ENCODE results near the gene TRIO. TPM values are rescaled to one million over a fixed set of nuclear protein-coding genes. Genes with fewer than 3 reads are reported as not detected.

TRIO gene
- total and polyA plus RNA-seq, 4 experiments from 2014 or later: 0.09 to 11.5 (median 9.7) TPM; not detected in 1

- peaks cover 13 to 20% of the 10 kb centered on the region in 2 donors for H3K27me3 Mint-ChIP-seq
- Histone ChIP-seq H3K9me3 (ENCODE audit: control insufficient read depth in 1 of 2, low read length in 2 of 2) (no peaks in the 10 kb centered on the region), H3K36me3 (ENCODE audit: insufficient read depth, low read length) (no peaks in the 10 kb centered on the region), H3K27me3 (ENCODE audit: insufficient read depth, low read length) (peaks cover 3% of the 10 kb centered on the region), H3K27ac (ENCODE audit: low read depth, low read length) (no peak overlapping the region), H3K4me3 (ENCODE audit: low read length in 2 of 2) (no peak overlapping the region), H3K4me1 (ENCODE audit: insufficient read depth, low read length) (no peaks in the 10 kb centered on the region)
- CTCF ChIA-PET (ENCODE audit: partially characterized antibody): no interaction called here
- no peak for DNase-seq
- POLR2A ChIA-PET (ENCODE audit: partially characterized antibody): no interaction called here
- H3K27ac Mint-ChIP-seq: no peak overlapping the region
- intact Hi-C loops (cut with micrococcal nuclease): no loop called here
- peaks cover 0 to 5% (median 2%) of the 10 kb centered on the region in 4 donors for H3K4me1 Mint-ChIP-seq
- H3K36me3 Mint-ChIP-seq: no peaks in the 10 kb centered on the region
- peak overlapping the region in 1 of 8 donors; percentile 5 for H3K4me3 Mint-ChIP-seq
- H3K9me3 Mint-ChIP-seq: peaks cover 0 to 7% (median 1%) of the 10 kb centered on the region in 8 donors
Measured at GRCh38 chr5:14223372-14223771, 80.2 kb downstream of the TRIO start.

- peaks cover 0 to 5% (median 2%) of the 10 kb centered on the region in 4 donors for H3K4me1 Mint-ChIP-seq
- H3K4me3 Mint-ChIP-seq: no peak overlapping the region
- no peaks in the 10 kb centered on the region for H3K36me3 Mint-ChIP-seq
- Histone ChIP-seq H3K27ac (ENCODE audit: low read depth, low read length) (no peak overlapping the region), H3K27me3 (ENCODE audit: insufficient read depth, low read length) (peaks cover 3% of the 10 kb centered on the region), H3K9me3 (ENCODE audit: control insufficient read depth in 1 of 2, low read length in 2 of 2) (no peaks in the 10 kb centered on the region), H3K4me1 (ENCODE audit: insufficient read depth, low read length) (no peaks in the 10 kb centered on the region), H3K4me3 (ENCODE audit: low read length in 2 of 2) (no peak overlapping the region), H3K36me3 (ENCODE audit: insufficient read depth, low read length) (no peaks in the 10 kb centered on the region)
- H3K27me3 Mint-ChIP-seq: peaks cover 9 to 20% of the 10 kb centered on the region in 2 donors
- intact Hi-C loops (cut with micrococcal nuclease): no loop called here
- ChIA-PET CTCF (ENCODE audit: partially characterized antibody) (no interaction called here), POLR2A (ENCODE audit: partially characterized antibody) (no interaction called here)
- DNase-seq: no peak
- H3K9me3 Mint-ChIP-seq: peaks cover 0 to 5% (median 1%) of the 10 kb centered on the region in 8 donors
- H3K27ac Mint-ChIP-seq: no peak overlapping the region
Measured at GRCh38 chr5:14225173-14225834, 82.2 kb downstream of the TRIO start.

- CTCF ChIA-PET (ENCODE audit: partially characterized antibody): no interaction called here
Measured at GRCh38 chr5:14226149-14226548, 83.0 kb downstream of the TRIO start.

GRCh38 chr5:14226554-14226953 lies 83.4 kb downstream of the TRIO start:
- no peaks in the 10 kb centered on the region for H3K4me1 ChIP-seq (ENCODE audit: insufficient read depth, low read length)
- Mint-ChIP-seq H3K27me3 (peaks cover 7 to 17% of the 10 kb centered on the region in 2 donors), H3K4me1 (peaks cover 0 to 5% (median 0%) of the 10 kb centered on the region in 4 donors), H3K9me3 (peaks cover 0 to 5% (median 0%) of the 10 kb centered on the region in 8 donors), H3K4me3 (no peak overlapping the region), H3K36me3 (no peaks in the 10 kb centered on the region), H3K27ac (no peak overlapping the region)
- H3K27me3 ChIP-seq (ENCODE audit: insufficient read depth, low read length): peaks cover 3% of the 10 kb centered on the region
- intact Hi-C loops (cut with micrococcal nuclease): no loop called here
- CTCF ChIA-PET (ENCODE audit: partially characterized antibody): no interaction called here
- no peak overlapping the region for H3K27ac ChIP-seq (ENCODE audit: low read depth, low read length)
- H3K4me3 ChIP-seq (ENCODE audit: low read length in 2 of 2): no peak overlapping the region
- no peaks in the 10 kb centered on the region for H3K36me3 ChIP-seq (ENCODE audit: insufficient read depth, low read length)
- no peaks in the 10 kb centered on the region for H3K9me3 ChIP-seq (ENCODE audit: control insufficient read depth in 1 of 2, low read length in 2 of 2)
- DNase-seq: no peak
- POLR2A ChIA-PET (ENCODE audit: partially characterized antibody): no interaction called here

More at GRCh38 chr5:14226149-14226548, 83.0 kb downstream of the TRIO start:
- POLR2A ChIA-PET (ENCODE audit: partially characterized antibody): no interaction called here
- no peaks in the 10 kb centered on the region for H3K4me1 ChIP-seq (ENCODE audit: insufficient read depth, low read length)
- no peak overlapping the region for H3K27ac ChIP-seq (ENCODE audit: low read depth, low read length)
- intact Hi-C loops (cut with micrococcal nuclease): no loop called here
- H3K27ac Mint-ChIP-seq: no peak overlapping the region
- H3K36me3 ChIP-seq (ENCODE audit: insufficient read depth, low read length): no peaks in the 10 kb centered on the region
- H3K27me3 ChIP-seq (ENCODE audit: insufficient read depth, low read length): peaks cover 3% of the 10 kb centered on the region
- H3K4me3 ChIP-seq (ENCODE audit: low read length in 2 of 2): no peak overlapping the region
- H3K9me3 Mint-ChIP-seq: peaks cover 0 to 5% (median 1%) of the 10 kb centered on the region in 8 donors
- DNase-seq: no peak
- H3K4me3 Mint-ChIP-seq: no peak overlapping the region
- H3K36me3 Mint-ChIP-seq: no peaks in the 10 kb centered on the region
- H3K27me3 Mint-ChIP-seq: peaks cover 7 to 20% of the 10 kb centered on the region in 2 donors
- H3K4me1 Mint-ChIP-seq: peaks cover 0 to 5% (median 2%) of the 10 kb centered on the region in 4 donors
- no peaks in the 10 kb centered on the region for H3K9me3 ChIP-seq (ENCODE audit: control insufficient read depth in 1 of 2, low read length in 2 of 2)

- Mint-ChIP-seq H3K9me3 (peaks cover 0 to 5% (median 0%) of the 10 kb centered on the region in 8 donors), H3K27ac (no peak overlapping the region), H3K4me3 (no peak overlapping the region), H3K27me3 (peaks cover 7 to 15% of the 10 kb centered on the region in 2 donors), H3K4me1 (peaks cover 0 to 5% (median 0%) of the 10 kb centered on the region in 4 donors), H3K36me3 (no peaks in the 10 kb centered on the region)
- CTCF ChIA-PET (ENCODE audit: partially characterized antibody): no interaction called here
- POLR2A ChIA-PET (ENCODE audit: partially characterized antibody): no interaction called here
- DNase-seq: no peak
- Histone ChIP-seq H3K4me3 (ENCODE audit: low read length in 2 of 2) (no peak overlapping the region), H3K4me1 (ENCODE audit: insufficient read depth, low read length) (no peaks in the 10 kb centered on the region), H3K27me3 (ENCODE audit: insufficient read depth, low read length) (peaks cover 3% of the 10 kb centered on the region), H3K27ac (ENCODE audit: low read depth, low read length) (no peak overlapping the region), H3K36me3 (ENCODE audit: insufficient read depth, low read length) (no peaks in the 10 kb centered on the region), H3K9me3 (ENCODE audit: control insufficient read depth in 1 of 2, low read length in 2 of 2) (no peaks in the 10 kb centered on the region)
- intact Hi-C loops (cut with micrococcal nuclease): no loop called here
Measured at GRCh38 chr5:14226992-14227391, 83.8 kb downstream of the TRIO start.

- DNase-seq: no peak
- Mint-ChIP-seq H3K36me3 (no peaks in the 10 kb centered on the region), H3K27me3 (peaks cover 7 to 15% of the 10 kb centered on the region in 2 donors), H3K27ac (no peak overlapping the region), H3K9me3 (peaks cover 0 to 5% (median 0%) of the 10 kb centered on the region in 8 donors), H3K4me1 (peaks cover 0 to 5% (median 0%) of the 10 kb centered on the region in 4 donors), H3K4me3 (no peak overlapping the region)
- intact Hi-C loops (cut with micrococcal nuclease): no loop called here
- no peaks in the 10 kb centered on the region for H3K36me3 ChIP-seq (ENCODE audit: insufficient read depth, low read length)
- POLR2A ChIA-PET (ENCODE audit: partially characterized antibody): no interaction called here
- H3K27ac ChIP-seq (ENCODE audit: low read depth, low read length): no peak overlapping the region
- H3K9me3 ChIP-seq (ENCODE audit: control insufficient read depth in 1 of 2, low read length in 2 of 2): no peaks in the 10 kb centered on the region
- H3K4me1 ChIP-seq (ENCODE audit: insufficient read depth, low read length): no peaks in the 10 kb centered on the region
- H3K27me3 ChIP-seq (ENCODE audit: insufficient read depth, low read length): peaks cover 3% of the 10 kb centered on the region
- CTCF ChIA-PET (ENCODE audit: partially characterized antibody): no interaction called here
- no peak overlapping the region for H3K4me3 ChIP-seq (ENCODE audit: low read length in 2 of 2)
Measured at GRCh38 chr5:14227513-14227912, 84.4 kb downstream of the TRIO start.

GRCh38 chr5:14228219-14228618 lies 85.1 kb downstream of the TRIO start:
- no peak overlapping the region for H3K4me3 Mint-ChIP-seq
- H3K36me3 ChIP-seq (ENCODE audit: insufficient read depth, low read length): no peaks in the 10 kb centered on the region
- DNase-seq: no peak
- ChIA-PET POLR2A (ENCODE audit: partially characterized antibody) (no interaction called here), CTCF (ENCODE audit: partially characterized antibody) (no interaction called here)
- no peaks in the 10 kb centered on the region for H3K4me1 ChIP-seq (ENCODE audit: insufficient read depth, low read length)
- no peak overlapping the region for H3K27ac ChIP-seq (ENCODE audit: low read depth, low read length)
- peaks cover 0 to 4% (median 0%) of the 10 kb centered on the region in 8 donors for H3K9me3 Mint-ChIP-seq
- peaks cover 3 to 8% of the 10 kb centered on the region in 2 donors for H3K27me3 Mint-ChIP-seq
- peaks cover 0 to 2% (median 0%) of the 10 kb centered on the region in 4 donors for H3K4me1 Mint-ChIP-seq
- H3K27ac Mint-ChIP-seq: no peak overlapping the region
- no peaks in the 10 kb centered on the region for H3K36me3 Mint-ChIP-seq
- H3K27me3 ChIP-seq (ENCODE audit: insufficient read depth, low read length): peaks cover 3% of the 10 kb centered on the region
- intact Hi-C loops (cut with micrococcal nuclease): no loop called here
- no peaks in the 10 kb centered on the region for H3K9me3 ChIP-seq (ENCODE audit: control insufficient read depth in 1 of 2, low read length in 2 of 2)
- no peak overlapping the region for H3K4me3 ChIP-seq (ENCODE audit: low read length in 2 of 2)

Data from CD4-positive, alpha-beta memory T cell (primary cell).